Mesenteric fat pad (tissue), 1 donor: Measurements from ENCODE around the gene INSL3. TPM values are rescaled to one million over a fixed set of nuclear protein-coding genes. Genes with fewer than 3 reads are reported as not detected.

Experiments used
- DNase-seq: peaks from one replicate; pipeline ENCODE4 v3.0.0-alpha.2; 2020; ENCODE audit warnings: low spot score
- total RNA-seq: library from RNA; stranded (reverse); fragmentation: NEBNext Ultra II Directional; extraction: Animal tissue kit (Norgen Biotek cat#: 25700); gene quantifications from one replicate; pipeline ENCODE4 v1.2.1, GENCODE V29; 2021
- donor health status: DM: yes; HTN: yes; CAD: no.

Gene INSL3
- total RNA-seq, 1 donor from 2014 or later = 0.61 TPM

- no peak for DNase-seq
These were observed 24.8 kb upstream of the INSL3 start for GRCh38 chr19:17846146-17846545.

DNA sequence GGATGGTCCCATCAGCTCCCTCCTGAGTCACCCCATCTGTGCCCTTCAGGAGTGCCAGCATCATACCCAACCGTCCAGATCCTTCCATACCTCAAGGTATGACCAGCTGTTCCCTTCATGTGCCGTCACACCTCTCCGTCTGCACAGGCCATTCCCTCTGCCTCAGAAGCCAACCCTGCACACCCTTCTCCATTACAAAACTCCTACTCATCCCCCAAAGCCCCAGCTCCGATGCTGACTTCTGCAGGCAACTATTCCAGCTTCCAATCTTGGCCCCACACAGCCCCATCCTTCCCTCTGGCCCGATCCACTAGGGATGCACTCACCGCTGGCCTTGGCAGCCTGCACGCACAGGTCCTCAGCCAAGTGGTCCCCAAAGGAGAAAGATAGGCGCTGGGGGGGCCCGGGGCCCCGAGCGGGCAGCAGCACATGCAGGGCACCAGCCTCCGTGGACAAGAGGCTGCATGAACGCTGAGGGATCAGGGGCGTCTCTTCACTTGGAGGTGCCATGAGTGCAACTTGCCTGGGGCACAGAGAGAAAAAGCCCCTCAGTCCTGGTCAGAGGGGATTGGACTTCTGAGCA lies 22.7 kb upstream of the INSL3 start:
- DNase-seq = no peak

DNA sequence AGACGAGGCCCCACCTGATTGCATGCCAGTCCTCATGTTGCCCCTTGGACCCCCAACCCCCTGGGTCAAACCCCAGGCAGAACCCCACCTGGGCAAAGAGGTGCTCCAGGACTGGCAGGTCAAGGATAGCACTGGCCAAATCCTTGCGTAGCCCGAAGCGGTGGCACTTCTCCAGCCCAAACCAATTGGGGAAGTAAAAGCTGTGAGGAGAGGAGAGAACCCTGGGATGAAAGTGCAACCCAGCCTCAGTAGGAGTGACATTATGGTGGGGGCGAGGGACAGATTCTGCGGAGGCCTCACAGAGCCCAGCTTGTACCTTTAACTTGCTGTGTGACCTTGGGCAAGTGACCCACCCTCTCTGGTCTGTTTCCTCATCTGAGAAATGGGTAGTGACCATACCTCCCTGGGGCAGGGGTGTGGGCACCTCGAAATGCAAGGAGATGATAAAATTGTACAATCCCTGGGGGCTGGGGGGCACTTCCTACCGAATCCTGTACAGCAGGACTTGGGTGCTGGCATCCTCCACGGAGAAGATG lies 22.0 kb upstream of the INSL3 start:
- DNase-seq = no peak

GRCh38 chr19:17842663-17843291 lies 21.5 kb upstream of the INSL3 start:
- DNase-seq = no peak

DNA sequence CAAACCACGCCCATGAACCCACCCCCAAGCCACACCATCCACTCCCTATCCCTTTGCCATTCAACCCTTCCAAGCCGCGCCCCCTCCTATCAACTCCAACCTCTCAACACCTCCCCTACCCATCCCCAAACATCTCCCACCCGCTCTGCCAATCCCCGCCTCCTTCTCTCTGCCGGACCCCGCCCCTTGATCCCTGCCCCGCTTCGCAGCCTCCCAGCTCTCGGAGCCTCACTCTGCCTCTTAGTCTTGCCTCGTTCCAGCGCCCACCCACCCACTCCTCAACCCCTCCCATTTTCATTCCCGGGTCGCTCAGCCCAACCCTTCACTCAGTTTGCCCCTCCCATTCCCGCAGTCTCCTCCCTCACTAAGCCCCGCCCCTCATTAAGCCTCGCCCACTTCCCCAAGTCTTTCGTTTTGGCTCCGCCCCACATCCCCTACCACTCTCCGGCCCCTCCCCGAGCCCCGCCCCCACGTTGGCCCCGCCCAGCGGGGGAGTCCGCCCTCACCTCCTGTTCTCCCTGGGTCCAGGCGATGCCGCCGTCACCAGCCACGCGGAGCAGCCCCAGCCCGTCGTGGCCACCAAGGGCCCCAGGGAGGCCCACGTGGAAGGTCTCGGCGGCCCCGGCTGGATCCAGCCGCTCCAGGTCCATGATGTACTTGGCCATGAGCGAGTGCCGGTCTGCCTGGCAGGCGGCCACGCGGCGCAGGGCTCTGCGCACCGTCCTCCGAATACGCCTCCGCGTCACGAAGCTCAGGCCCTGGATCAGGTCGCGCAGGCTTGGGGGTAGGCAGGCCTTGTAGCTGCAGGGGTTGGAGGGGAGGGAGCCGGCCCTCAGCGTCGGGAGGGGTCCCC lies 20.7 kb upstream of the INSL3 start:
- DNase-seq = no peak

DNA sequence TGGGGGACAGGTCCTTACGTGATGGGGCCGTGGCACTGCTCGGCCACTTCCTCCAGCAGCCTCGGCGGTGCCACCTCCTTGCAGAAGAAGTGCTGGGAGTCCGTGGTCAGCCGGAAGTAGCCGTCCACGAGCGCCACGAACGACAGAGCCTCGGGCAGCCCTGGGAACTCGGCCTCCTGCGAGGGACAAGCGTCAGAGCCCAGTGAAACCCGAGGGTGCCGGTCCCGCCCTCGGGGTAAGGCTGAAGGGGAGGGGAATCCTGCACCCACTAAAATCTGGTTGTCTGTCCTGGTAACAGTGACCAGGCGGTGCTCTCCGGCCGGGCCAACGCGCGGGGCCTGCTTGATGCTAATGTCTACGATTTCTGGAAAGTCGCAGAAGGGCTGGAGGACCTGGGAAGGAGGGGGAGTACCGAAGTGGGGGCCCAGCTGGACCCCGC lies 20.1 kb upstream of the INSL3 start:
- DNase-seq = no peak

- no peak for DNase-seq
These were observed 18.7 kb upstream of the INSL3 start for GRCh38 chr19:17840019-17840418.

GRCh38 chr19:17837972-17838371 lies 16.7 kb upstream of the INSL3 start:
- no peak for DNase-seq

- no peak for DNase-seq
These were observed 15.2 kb upstream of the INSL3 start for GRCh38 chr19:17836530-17836929.

- DNase-seq = no peak
These were observed 14.1 kb upstream of the INSL3 start for GRCh38 chr19:17835182-17836006.

GRCh38 chr19:17834350-17835181 lies 13.2 kb upstream of the INSL3 start:
- DNase-seq = no peak

DNA sequence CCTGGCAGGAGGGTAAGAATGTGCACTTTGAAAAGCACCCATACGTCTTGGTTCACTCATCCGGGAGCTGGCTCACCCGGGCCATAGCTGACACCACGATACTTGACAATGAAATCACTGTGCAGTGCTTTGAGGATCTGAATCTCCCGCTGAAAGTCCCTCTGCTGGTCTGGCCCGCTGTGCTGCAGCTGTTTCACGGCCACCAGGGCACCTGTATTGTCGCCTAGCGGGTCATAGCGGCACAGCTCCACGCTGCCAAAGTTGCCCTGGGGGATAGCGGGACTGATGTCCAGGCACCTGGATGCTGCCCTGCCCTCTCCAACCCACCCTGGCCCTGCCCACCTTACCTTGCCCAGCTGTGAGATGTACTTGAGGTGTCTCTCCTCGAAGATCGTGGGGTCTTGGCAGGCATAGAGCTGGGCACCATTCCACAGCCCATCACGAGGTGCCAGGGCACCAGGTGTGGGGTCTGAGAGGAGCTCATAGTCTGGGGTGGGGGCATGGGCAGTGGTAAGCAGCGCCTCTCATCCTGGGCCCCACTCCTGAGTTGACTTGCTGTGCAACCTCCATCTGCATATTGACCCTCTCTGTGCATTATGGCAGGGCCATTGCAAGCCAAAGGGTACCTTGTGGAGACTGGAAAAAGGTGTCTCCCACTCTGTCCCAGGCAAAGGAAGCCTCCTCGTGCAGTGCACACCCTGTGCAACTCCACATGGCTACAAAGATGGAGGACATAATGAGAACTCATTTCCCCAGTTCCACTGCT lies 11.3 kb upstream of the INSL3 start:
- no peak for DNase-seq

GRCh38 chr19:17831419-17831888 lies 10.1 kb upstream of the INSL3 start:
- no peak for DNase-seq

- DNase-seq = no peak
These were observed 9.5 kb upstream of the INSL3 start for GRCh38 chr19:17830567-17831418.

DNA sequence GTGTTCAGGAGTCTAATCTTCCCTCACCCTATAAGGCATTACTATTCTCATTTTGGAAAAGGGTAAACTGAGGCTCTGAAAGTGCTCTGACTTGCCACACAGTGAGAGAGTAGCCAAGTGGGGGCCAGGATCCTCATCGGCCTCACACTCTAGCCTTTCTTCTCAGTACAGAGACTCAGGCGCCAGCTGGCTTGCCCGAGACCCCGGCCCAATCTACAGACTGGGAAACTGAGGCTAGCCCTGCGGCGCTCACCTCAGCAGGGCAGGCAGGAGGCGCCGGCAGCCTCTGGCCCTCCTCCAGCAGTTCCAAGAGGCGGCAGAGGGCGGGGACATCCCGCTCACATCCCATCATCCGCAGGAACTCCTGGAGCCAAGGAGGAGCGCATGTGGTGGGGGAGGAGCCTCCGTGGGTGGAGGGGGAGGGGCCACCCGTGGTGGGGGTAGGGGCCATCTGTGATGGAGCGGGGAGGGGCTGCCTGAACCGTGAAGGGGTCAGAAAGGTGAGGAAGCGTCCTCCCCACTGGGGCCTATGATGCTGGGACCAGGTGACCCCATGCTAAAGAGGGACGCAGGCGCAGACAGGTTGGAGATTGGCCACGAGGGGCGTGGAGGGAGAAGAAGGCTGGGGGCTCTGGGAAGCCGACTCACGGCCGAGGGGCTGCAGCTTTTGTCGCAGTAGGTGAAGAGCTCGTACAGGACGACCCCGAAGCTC lies 8.7 kb upstream of the INSL3 start:
- DNase-seq = no peak

- DNase-seq = no peak
These were observed 5.3 kb upstream of the INSL3 start for GRCh38 chr19:17826508-17827056.

DNA sequence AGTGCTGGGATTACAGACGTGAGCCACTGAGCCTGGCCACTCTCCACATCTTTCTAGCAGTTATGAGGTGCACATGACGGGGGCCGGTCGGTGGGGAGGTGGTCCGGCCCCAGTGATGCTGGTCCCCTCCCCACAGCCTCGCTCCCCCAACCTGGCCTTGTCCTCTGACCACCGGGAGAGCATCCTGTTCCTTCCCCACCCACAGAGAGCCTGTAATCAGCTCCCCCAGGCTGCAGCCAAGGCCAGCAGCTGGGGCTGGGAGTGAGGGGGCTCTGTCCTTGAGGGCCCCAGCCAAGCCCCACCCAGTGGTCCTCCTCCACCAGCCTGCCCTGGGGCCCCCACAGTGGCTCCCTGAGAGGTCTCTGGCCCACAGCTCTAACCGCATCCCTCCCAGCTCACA lies 3.0 kb upstream of the INSL3 start:
- no peak for DNase-seq
